ENCODE results near the gene TET2. TPM values are rescaled to one million over a fixed set of nuclear protein-coding genes. Genes with fewer than 3 reads are reported as not detected.

The TET2 gene
- total RNA-seq, 1 donor from 2014 or later = 20.9 TPM

DNA sequence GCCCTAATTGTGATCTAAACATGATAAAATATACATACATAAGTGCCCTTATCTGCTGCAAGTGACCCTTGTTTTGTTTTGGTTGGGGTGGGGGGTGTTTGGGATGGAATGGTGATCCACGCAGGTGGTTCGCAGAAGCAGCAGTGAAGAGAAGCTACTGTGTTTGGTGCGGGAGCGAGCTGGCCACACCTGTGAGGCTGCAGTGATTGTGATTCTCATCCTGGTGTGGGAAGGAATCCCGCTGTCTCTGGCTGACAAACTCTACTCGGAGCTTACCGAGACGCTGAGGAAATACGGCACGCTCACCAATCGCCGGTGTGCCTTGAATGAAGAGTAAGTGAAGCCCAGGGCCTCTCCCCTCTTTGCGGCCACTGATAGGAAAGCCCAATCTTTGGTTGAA is 96.8 kb downstream of the TET2 start:
- Histone ChIP-seq H3K4me1 (ENCODE audit: control insufficient read depth in 3 of 3, insufficient read depth in 3 of 3, low read length in 3 of 3) (peaks cover 3 to 5% (median 4%) of the 10 kb centered on the region in 3 donors), H3K27ac (ENCODE audit: low read depth, low read length) (no peak overlapping the region), H3K9me3 (ENCODE audit: control insufficient read depth in 3 of 3, low read length in 3 of 3) (no peaks in the 10 kb centered on the region), H3K4me3 (ENCODE audit: low read length in 3 of 3) (no peak overlapping the region), H3K36me3 (ENCODE audit: control insufficient read depth in 3 of 3, insufficient read depth in 3 of 3, low read length in 3 of 3) (peaks cover 0 to 8% (median 5%) of the 10 kb centered on the region in 3 donors), H3K9ac (ENCODE audit: low read depth in 1 of 3, low read length in 3 of 3) (no peak overlapping the region), H3K27me3 (ENCODE audit: control insufficient read depth in 3 of 3, insufficient read depth in 3 of 3, low read length in 3 of 3) (no peaks in the 10 kb centered on the region)

DNA sequence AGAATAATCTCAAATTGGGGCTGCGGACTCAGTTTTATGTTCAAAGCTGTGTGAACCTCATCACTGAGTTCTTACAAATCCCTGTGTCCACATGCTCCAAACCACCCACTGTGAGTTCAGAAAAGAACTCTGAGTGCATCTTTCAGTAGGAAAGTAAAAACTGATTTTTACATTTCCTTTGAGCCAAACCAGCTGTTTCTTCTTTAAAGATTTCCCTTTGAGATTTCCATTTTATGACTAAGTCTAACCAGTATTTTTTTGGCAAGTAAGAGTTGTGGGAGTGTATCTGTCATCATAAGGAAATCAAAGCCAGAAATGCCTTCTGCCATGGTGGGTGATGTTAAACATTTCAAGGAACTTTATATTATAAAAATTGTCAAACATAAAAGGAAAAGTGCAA is 100.0 kb downstream of the TET2 start:
- Histone ChIP-seq H3K27ac (ENCODE audit: low read depth, low read length) (no peak overlapping the region), H3K9ac (ENCODE audit: low read depth in 1 of 3, low read length in 3 of 3) (no peak overlapping the region), H3K4me3 (ENCODE audit: low read length in 3 of 3) (no peak overlapping the region), H3K4me1 (ENCODE audit: control insufficient read depth in 3 of 3, insufficient read depth in 3 of 3, low read length in 3 of 3) (no peaks in the 10 kb centered on the region), H3K9me3 (ENCODE audit: control insufficient read depth in 3 of 3, low read length in 3 of 3) (no peaks in the 10 kb centered on the region), H3K36me3 (ENCODE audit: control insufficient read depth in 3 of 3, insufficient read depth in 3 of 3, low read length in 3 of 3) (peaks cover 3 to 5% (median 5%) of the 10 kb centered on the region in 3 donors), H3K27me3 (ENCODE audit: control insufficient read depth in 3 of 3, insufficient read depth in 3 of 3, low read length in 3 of 3) (no peaks in the 10 kb centered on the region)

- Histone ChIP-seq H3K9ac (ENCODE audit: low read depth in 1 of 3, low read length in 3 of 3) (no peak overlapping the region), H3K4me1 (ENCODE audit: control insufficient read depth in 3 of 3, insufficient read depth in 3 of 3, low read length in 3 of 3) (no peaks in the 10 kb centered on the region), H3K36me3 (ENCODE audit: control insufficient read depth in 3 of 3, insufficient read depth in 3 of 3, low read length in 3 of 3) (peaks cover 3 to 4% (median 3%) of the 10 kb centered on the region in 3 donors), H3K27me3 (ENCODE audit: control insufficient read depth in 3 of 3, insufficient read depth in 3 of 3, low read length in 3 of 3) (no peaks in the 10 kb centered on the region), H3K9me3 (ENCODE audit: control insufficient read depth in 3 of 3, low read length in 3 of 3) (peaks cover 0 to 2% (median 0%) of the 10 kb centered on the region in 3 donors), H3K4me3 (ENCODE audit: low read length in 3 of 3) (no peak overlapping the region), H3K27ac (ENCODE audit: low read depth, low read length) (no peak overlapping the region)
Observed at GRCh38 chr4:105248613-105249012, 101.9 kb downstream of the TET2 start.

DNA sequence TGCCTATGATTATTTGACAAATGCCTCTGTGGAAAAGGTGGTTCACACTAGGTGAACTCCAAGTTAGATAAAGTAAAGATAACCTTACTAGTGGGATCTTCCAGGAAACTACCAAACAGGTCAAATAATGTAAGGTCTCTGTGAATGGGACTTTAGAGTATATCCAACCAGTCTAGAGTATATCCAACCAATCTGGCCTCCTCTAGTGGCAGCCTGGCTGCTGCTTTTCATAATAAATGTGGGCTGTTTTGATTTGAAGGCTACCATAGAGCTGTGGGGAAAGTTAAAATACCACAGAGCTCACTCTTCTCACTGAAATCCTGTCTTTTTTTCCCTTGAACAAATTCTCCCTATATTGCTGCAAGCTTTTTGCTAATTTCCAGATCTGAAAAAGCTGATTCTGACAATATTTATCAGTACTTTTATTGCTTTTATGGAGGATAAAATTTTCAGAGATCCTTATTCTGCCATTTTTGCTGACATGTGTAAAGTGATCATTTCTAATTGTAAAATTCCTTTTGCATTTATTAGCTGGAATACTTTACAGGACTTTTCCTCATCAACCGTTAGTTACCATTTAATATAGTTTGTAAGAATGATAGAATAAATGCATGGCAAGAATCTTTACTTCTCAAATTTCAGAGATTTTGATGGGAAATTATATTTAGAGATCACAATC is 111.3 kb downstream of the TET2 start:
- H3K27ac ChIP-seq (ENCODE audit: low read depth, low read length) = no peak overlapping the region
- no peaks in the 10 kb centered on the region for H3K27me3 ChIP-seq (ENCODE audit: control insufficient read depth in 3 of 3, insufficient read depth in 3 of 3, low read length in 3 of 3)
- H3K4me1 ChIP-seq (ENCODE audit: control insufficient read depth in 3 of 3, insufficient read depth in 3 of 3, low read length in 3 of 3) = no peaks in the 10 kb centered on the region
- no peak overlapping the region for H3K9ac ChIP-seq (ENCODE audit: low read depth in 1 of 3, low read length in 3 of 3)
- H3K36me3 ChIP-seq (ENCODE audit: control insufficient read depth in 3 of 3, insufficient read depth in 3 of 3, low read length in 3 of 3) = peaks cover 0 to 11% (median 5%) of the 10 kb centered on the region in 3 donors
- H3K4me3 ChIP-seq (ENCODE audit: low read length in 3 of 3) = no peak overlapping the region
- peaks cover 0 to 2% (median 0%) of the 10 kb centered on the region in 3 donors for H3K9me3 ChIP-seq (ENCODE audit: control insufficient read depth in 3 of 3, low read length in 3 of 3)

GRCh38 chr4:105265689-105266088 is 119.0 kb downstream of the TET2 start:
- Histone ChIP-seq H3K27ac (ENCODE audit: low read depth, low read length) (no peak overlapping the region), H3K36me3 (ENCODE audit: control insufficient read depth in 3 of 3, insufficient read depth in 3 of 3, low read length in 3 of 3) (peaks cover 9 to 18% (median 12%) of the 10 kb centered on the region in 3 donors), H3K4me1 (ENCODE audit: control insufficient read depth in 3 of 3, insufficient read depth in 3 of 3, low read length in 3 of 3) (no peaks in the 10 kb centered on the region), H3K9ac (ENCODE audit: low read depth in 1 of 3, low read length in 3 of 3) (no peak overlapping the region), H3K27me3 (ENCODE audit: control insufficient read depth in 3 of 3, insufficient read depth in 3 of 3, low read length in 3 of 3) (no peaks in the 10 kb centered on the region), H3K4me3 (ENCODE audit: low read length in 3 of 3) (no peak overlapping the region), H3K9me3 (ENCODE audit: control insufficient read depth in 3 of 3, low read length in 3 of 3) (no peaks in the 10 kb centered on the region)

DNA sequence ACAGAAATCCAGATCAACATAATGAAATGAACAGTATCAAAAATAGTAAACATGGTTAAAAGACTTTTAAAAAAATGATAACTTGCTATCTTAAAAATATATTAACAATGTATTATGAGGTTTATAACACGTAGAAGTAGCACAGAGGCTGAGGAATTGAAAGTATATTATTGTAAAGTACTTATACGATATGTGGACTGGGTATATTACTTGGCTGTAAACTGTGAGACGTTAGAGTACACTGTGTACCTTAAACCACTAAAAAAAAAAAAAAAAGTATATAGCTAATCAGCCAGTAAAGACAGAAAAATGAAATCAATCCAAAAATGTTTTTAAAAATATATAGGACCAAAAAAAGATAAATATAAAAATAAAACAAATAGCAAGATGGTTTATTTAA is 120.6 kb downstream of the TET2 start:
- H3K4me3 ChIP-seq (ENCODE audit: low read length in 3 of 3) = no peak overlapping the region
- no peak overlapping the region for H3K9ac ChIP-seq (ENCODE audit: low read depth in 1 of 3, low read length in 3 of 3)
- no peak overlapping the region for H3K27ac ChIP-seq (ENCODE audit: low read depth, low read length)
- H3K36me3 ChIP-seq (ENCODE audit: control insufficient read depth in 3 of 3, insufficient read depth in 3 of 3, low read length in 3 of 3) = peaks cover 9 to 23% (median 16%) of the 10 kb centered on the region in 3 donors
- H3K27me3 ChIP-seq (ENCODE audit: control insufficient read depth in 3 of 3, insufficient read depth in 3 of 3, low read length in 3 of 3) = no peaks in the 10 kb centered on the region
- no peaks in the 10 kb centered on the region for H3K9me3 ChIP-seq (ENCODE audit: control insufficient read depth in 3 of 3, low read length in 3 of 3)
- H3K4me1 ChIP-seq (ENCODE audit: control insufficient read depth in 3 of 3, insufficient read depth in 3 of 3, low read length in 3 of 3) = no peaks in the 10 kb centered on the region

GRCh38 chr4:105272002-105272401 is 125.3 kb downstream of the TET2 start:
- Histone ChIP-seq H3K27me3 (ENCODE audit: control insufficient read depth in 3 of 3, insufficient read depth in 3 of 3, low read length in 3 of 3) (no peaks in the 10 kb centered on the region), H3K9me3 (ENCODE audit: control insufficient read depth in 3 of 3, low read length in 3 of 3) (no peaks in the 10 kb centered on the region), H3K4me1 (ENCODE audit: control insufficient read depth in 3 of 3, insufficient read depth in 3 of 3, low read length in 3 of 3) (no peaks in the 10 kb centered on the region), H3K4me3 (ENCODE audit: low read length in 3 of 3) (no peak overlapping the region), H3K36me3 (ENCODE audit: control insufficient read depth in 3 of 3, insufficient read depth in 3 of 3, low read length in 3 of 3) (peaks cover 26 to 51% (median 43%) of the 10 kb centered on the region in 3 donors), H3K27ac (ENCODE audit: low read depth, low read length) (no peak overlapping the region), H3K9ac (ENCODE audit: low read depth in 1 of 3, low read length in 3 of 3) (no peak overlapping the region)

GRCh38 chr4:105273230-105273629 is 126.6 kb downstream of the TET2 start:
- Histone ChIP-seq H3K4me1 (ENCODE audit: control insufficient read depth in 3 of 3, insufficient read depth in 3 of 3, low read length in 3 of 3) (no peaks in the 10 kb centered on the region), H3K9ac (ENCODE audit: low read depth in 1 of 3, low read length in 3 of 3) (no peak overlapping the region), H3K36me3 (ENCODE audit: control insufficient read depth in 3 of 3, insufficient read depth in 3 of 3, low read length in 3 of 3) (peaks cover 26 to 51% (median 43%) of the 10 kb centered on the region in 3 donors), H3K27ac (ENCODE audit: low read depth, low read length) (no peak overlapping the region), H3K4me3 (ENCODE audit: low read length in 3 of 3) (no peak overlapping the region), H3K9me3 (ENCODE audit: control insufficient read depth in 3 of 3, low read length in 3 of 3) (no peaks in the 10 kb centered on the region), H3K27me3 (ENCODE audit: control insufficient read depth in 3 of 3, insufficient read depth in 3 of 3, low read length in 3 of 3) (no peaks in the 10 kb centered on the region)

DNA sequence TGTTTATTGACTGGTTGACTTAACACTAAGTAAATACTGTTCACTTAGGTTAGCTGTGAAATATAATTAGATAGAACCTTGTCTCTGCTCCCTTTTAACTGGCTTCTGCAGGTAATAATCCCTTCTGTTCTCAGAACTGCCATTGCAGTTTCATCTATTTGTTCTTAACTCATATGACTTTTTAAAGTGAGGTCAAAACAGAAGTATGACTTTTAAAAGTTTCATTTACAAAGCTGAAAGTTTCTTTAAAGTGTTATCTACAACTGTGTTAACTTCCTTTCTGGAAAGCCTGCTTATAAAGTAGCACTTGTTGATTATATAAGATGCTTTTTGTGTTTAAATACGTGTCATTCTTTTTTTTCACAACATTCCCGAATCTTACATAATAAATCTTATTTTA is 127.4 kb downstream of the TET2 start:
- Histone ChIP-seq H3K27me3 (ENCODE audit: control insufficient read depth in 3 of 3, insufficient read depth in 3 of 3, low read length in 3 of 3) (no peaks in the 10 kb centered on the region), H3K4me1 (ENCODE audit: control insufficient read depth in 3 of 3, insufficient read depth in 3 of 3, low read length in 3 of 3) (no peaks in the 10 kb centered on the region), H3K36me3 (ENCODE audit: control insufficient read depth in 3 of 3, insufficient read depth in 3 of 3, low read length in 3 of 3) (peaks cover 26 to 51% (median 43%) of the 10 kb centered on the region in 3 donors), H3K9ac (ENCODE audit: low read depth in 1 of 3, low read length in 3 of 3) (no peak overlapping the region), H3K9me3 (ENCODE audit: control insufficient read depth in 3 of 3, low read length in 3 of 3) (no peaks in the 10 kb centered on the region), H3K27ac (ENCODE audit: low read depth, low read length) (no peak overlapping the region), H3K4me3 (ENCODE audit: low read length in 3 of 3) (no peak overlapping the region)

DNA sequence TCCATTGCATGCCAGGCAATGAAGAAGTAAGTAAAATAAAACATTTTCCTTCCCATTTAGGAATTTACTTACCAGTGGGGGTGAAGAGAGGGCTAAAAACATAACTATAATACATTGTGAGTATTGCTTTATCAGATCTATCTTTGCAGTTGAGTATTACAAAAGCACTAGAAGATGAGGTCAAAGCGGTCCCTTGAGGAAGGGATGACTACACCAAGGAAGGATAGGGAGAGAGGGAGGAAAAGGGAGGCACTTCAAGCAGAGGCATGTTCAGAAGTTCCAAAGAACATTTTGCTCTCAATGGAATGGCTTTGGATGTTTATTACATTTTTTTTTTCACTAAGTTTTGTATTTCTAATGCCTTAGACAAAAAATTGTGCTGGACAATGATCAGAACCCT is 127.8 kb downstream of the TET2 start:
- H3K4me1 ChIP-seq (ENCODE audit: control insufficient read depth in 3 of 3, insufficient read depth in 3 of 3, low read length in 3 of 3) = no peaks in the 10 kb centered on the region
- H3K9me3 ChIP-seq (ENCODE audit: control insufficient read depth in 3 of 3, low read length in 3 of 3) = no peaks in the 10 kb centered on the region
- no peak overlapping the region for H3K9ac ChIP-seq (ENCODE audit: low read depth in 1 of 3, low read length in 3 of 3)
- H3K27ac ChIP-seq (ENCODE audit: low read depth, low read length) = no peak overlapping the region
- H3K4me3 ChIP-seq (ENCODE audit: low read length in 3 of 3) = no peak overlapping the region
- no peaks in the 10 kb centered on the region for H3K27me3 ChIP-seq (ENCODE audit: control insufficient read depth in 3 of 3, insufficient read depth in 3 of 3, low read length in 3 of 3)
- peaks cover 25 to 49% (median 43%) of the 10 kb centered on the region in 3 donors for H3K36me3 ChIP-seq (ENCODE audit: control insufficient read depth in 3 of 3, insufficient read depth in 3 of 3, low read length in 3 of 3)

Data from skeletal muscle tissue (tissue), 4 donors.